Omental fat pad (tissue), 4 donors: Measurements from ENCODE around the gene REV3L. TPM values are rescaled to one million over a fixed set of nuclear protein-coding genes. Genes with fewer than 3 reads are reported as not detected.

Experiments
- ATAC-seq: fragments of 150-250 bp; one replicate; pipeline ENCODE4 v1.9.1; 2016; ENCODE audit warnings: mild to moderate bottlenecking, moderate library complexity; ENCODE audit not compliant: low FRiP score
- DNase-seq: peaks from one replicate; pipeline ENCODE4 v3.0.0-alpha.2; 2019; ENCODE audit warnings: low spot score
- CTCF ChIP-seq, 3 donors: fragments of 450-650 bp; IDR thresholded peaks; one replicate each; pipeline ENCODE4 v1.5.1; 2016 to 2017; ENCODE audit warnings: antibody characterized with exemption in 3 of 3, mild to moderate bottlenecking in 3 of 3, moderate library complexity in 2 of 3
- total RNA-seq, 4 donors: library from RNA; depleted of rRNA; stranded (reverse); fragments of >200 nt; gene quantifications; one replicate each; pipeline ENCODE4 v1.1.0, GENCODE V29; 2016

Gene REV3L
- total RNA-seq, 4 donors from 2014 or later, result 55.5 to 111 (median 63.2) TPM

- ATAC-seq, result no peak
- DNase-seq, result no peak
Measured at GRCh38 chr6:111458670-111459232, 24.3 kb downstream of the REV3L start.

GRCh38 chr6:111456208-111456607 is 26.8 kb downstream of the REV3L start:
- ATAC-seq (no peak), DNase-seq (no peak)
- no peak for TF ChIP-seq CTCF (IDR thresholded peaks at IDR 0.05)

More at GRCh38 chr6:111458670-111459232, 24.3 kb downstream of the REV3L start:
- TF ChIP-seq CTCF (IDR thresholded peaks at IDR 0.05), result no peak

- no peak for TF ChIP-seq CTCF (IDR thresholded peaks at IDR 0.05)
- no peak for ATAC-seq
- no peak for DNase-seq
Measured at GRCh38 chr6:111450636-111451035, 32.4 kb downstream of the REV3L start.

- ATAC-seq (no peak), DNase-seq (no peak)
- TF ChIP-seq CTCF (IDR thresholded peaks at IDR 0.05), result no peak
Measured at GRCh38 chr6:111450087-111450486, 32.9 kb downstream of the REV3L start.

- DNase-seq, result no peak
- no peak for TF ChIP-seq CTCF (IDR thresholded peaks at IDR 0.05)
- ATAC-seq, result no peak
Measured at GRCh38 chr6:111449129-111449528, 33.9 kb downstream of the REV3L start.

- ATAC-seq, result no peak
- DNase-seq, result no peak
- TF ChIP-seq CTCF (IDR thresholded peaks at IDR 0.05), result no peak
Measured at GRCh38 chr6:111447051-111447450, 36.0 kb downstream of the REV3L start.

- DNase-seq, result no peak
- TF ChIP-seq CTCF (IDR thresholded peaks at IDR 0.05), result no peak
- no peak for ATAC-seq
Measured at GRCh38 chr6:111445861-111446267, 37.2 kb downstream of the REV3L start.
